HCT116 (cell line): ENCODE data around the gene PLA2R1. TPM values are rescaled to one million over a fixed set of nuclear protein-coding genes. Genes with fewer than 3 reads are reported as not detected.

Experiments
- ATAC-seq: fragments of 200-7000 bp; cut with Tn5 transposase; 2 replicates; pipeline ENCODE4 v1.9.1; 2020; ENCODE audit warnings: mild to moderate bottlenecking, moderate library complexity
- BruUV-seq: library from RNA; stranded (reverse); fragments of 400-500 nt; replicated peaks from 2 replicates; lab custom pipeline; 2021; lab: Mats Ljungman, UMichigan
- CTCF ChIA-PET: fragments of 300-600 bp; sonication (Branson Sonifier 250); formaldehyde crosslinking; loops from one replicate; lab custom pipeline; 2021; ENCODE audit warnings: antibody characterized with exemption; lab: Charles Lee
- POLR2A ChIA-PET: fragments of 300-600, 350-600 bp; sonication (Branson Sonifier 250); formaldehyde crosslinking; loops from one replicate; lab custom pipeline; 2021; ENCODE audit warnings: antibody characterized with exemption; lab: Charles Lee
- RAD21 ChIA-PET, 2 experiments: fragments of 300-600 bp; sonication (Branson Sonifier 250); formaldehyde crosslinking; loops; one replicate each; lab custom pipeline; 2023; ENCODE audit warnings: low total read pairs in 2 of 2; ENCODE audit not compliant: uncharacterized antibody in 2 of 2, unreplicated experiment in 2 of 2, low non-redundant PET in 1 of 2; lab: Charles Lee
- DNase-seq: peaks from one replicate; pipeline ENCODE4 v3.0.0-alpha.2; 2010; ENCODE audit warnings: low read depth, low spot score
- H2AFZ ChIP-seq: fragments of 200-600 bp; shearing (Covaris generic), sonication (generic); 2 replicates; pipeline ENCODE4 v1.6.1; 2017; ENCODE audit warnings: low read depth, mixed run types, mixed read lengths, antibody characterized with exemption, low read length; ENCODE audit not compliant: poor library complexity, severe bottlenecking
- H3K27ac ChIP-seq: 2 replicates; pipeline ENCODE4 v1.5.1; 2012; ENCODE audit warnings: low read depth, low read length
- H3K27me3 ChIP-seq: fragments of 200-600 bp; sonication (generic); 2 replicates; pipeline ENCODE4 v1.6.1; 2016; ENCODE audit warnings: mixed run types, low read length, mixed read lengths; ENCODE audit not compliant: insufficient read depth
- H3K36me3 ChIP-seq, 2 experiments: fragments of 200-500 bp in 1 of 2; fragments of 200-600 bp in 1 of 2; sonication (Bioruptor generic) in 1 of 2; sonication (generic) in 1 of 2; 2 replicates each; pipeline versions ENCODE4 v1.5.1 to v1.6.1; 2014 to 2016; ENCODE audit warnings: low read length in 2 of 2, inconsistent platforms in 1 of 2, mixed read lengths in 1 of 2, mixed run types in 1 of 2; ENCODE audit not compliant: insufficient read depth in 2 of 2, control insufficient read depth in 1 of 2
- H3K4me1 ChIP-seq, 2 experiments: fragments of 200-600 bp in 1 of 2; sonication (generic) in 1 of 2; 2 replicates each; pipeline versions ENCODE4 v1.5.1 to v1.6.1; 2012 to 2017; ENCODE audit warnings: low read length in 2 of 2, inconsistent platforms in 1 of 2, mild to moderate bottlenecking in 1 of 2, mixed read lengths in 1 of 2, mixed run types in 1 of 2, moderate library complexity in 1 of 2; ENCODE audit not compliant: insufficient read depth in 2 of 2, control insufficient read depth in 1 of 2
- H3K4me2 ChIP-seq: fragments of 200-600 bp; sonication (generic); 2 replicates; pipeline ENCODE4 v1.6.1; 2017; ENCODE audit warnings: mixed run types, low read length, mixed read lengths
- H3K4me3 ChIP-seq, 2 experiments: fragments of 200-600 bp in 1 of 2; sonication (generic) in 1 of 2; replicated peaks in 1 of 2; 2 replicates each; pipeline ENCODE4 v1.5.1; 2011 to 2016; ENCODE audit warnings: low read length in 2 of 2, control low read depth in 1 of 2, low read depth in 1 of 2, mild to moderate bottlenecking in 1 of 2, mixed read lengths in 1 of 2, mixed run types in 1 of 2
- H3K79me2 ChIP-seq: fragments of 200-600 bp; sonication (generic); 2 replicates; pipeline ENCODE4 v1.6.1; 2017; ENCODE audit warnings: mild to moderate bottlenecking, mixed run types, low read length, moderate library complexity, mixed read lengths; ENCODE audit not compliant: insufficient read depth
- H3K9ac ChIP-seq: fragments of 200-600 bp; sonication (generic); 2 replicates; pipeline ENCODE4 v1.6.1; 2016; ENCODE audit warnings: low read length, mixed read lengths
- H3K9me2 ChIP-seq: fragments of 200-600 bp; sonication (generic), shearing (Covaris generic); 2 replicates; pipeline ENCODE4 v1.6.1; 2017; ENCODE audit warnings: mixed run types, mild to moderate bottlenecking, moderate library complexity; ENCODE audit not compliant: insufficient read depth
- H3K9me3 ChIP-seq, 2 experiments: fragments of 200-500 bp in 1 of 2; fragments of 200-600 bp in 1 of 2; sonication (Bioruptor generic) in 1 of 2; sonication (generic) in 1 of 2; 2 replicates each; pipeline ENCODE4 v1.6.1; 2014 to 2017; ENCODE audit warnings: low read length in 2 of 2, mixed read lengths in 2 of 2, inconsistent platforms in 1 of 2, low read depth in 1 of 2, mild to moderate bottlenecking in 1 of 2, mixed run types in 1 of 2, moderate library complexity in 1 of 2; ENCODE audit not compliant: control insufficient read depth in 1 of 2, insufficient read depth in 1 of 2
- H4K20me1 ChIP-seq: fragments of 200-600 bp; sonication (generic), shearing (Covaris generic); 2 replicates; pipeline ENCODE4 v1.6.1; 2017; ENCODE audit warnings: mixed run types, mild to moderate bottlenecking, moderate library complexity; ENCODE audit not compliant: insufficient read depth
- CEBPB ChIP-seq: IDR thresholded peaks from 2 replicates; pipeline ENCODE4 v1.6.1; 2012; ENCODE audit warnings: low read depth
- ELF1 ChIP-seq: IDR thresholded peaks from 2 replicates; pipeline ENCODE4 v1.6.1; 2012; ENCODE audit warnings: low read depth, borderline replicate concordance
- EZH2phosphoT487 ChIP-seq: fragments of 200-600 bp; IDR thresholded peaks from 2 replicates; pipeline ENCODE4 v1.6.1; 2018; ENCODE audit warnings: antibody characterized with exemption, borderline replicate concordance
- JUND ChIP-seq: IDR thresholded peaks from 2 replicates; pipeline ENCODE4 v1.6.1; 2012
- MAX ChIP-seq: IDR thresholded peaks from 2 replicates; pipeline ENCODE4 v1.6.1; 2012
- RAD21 ChIP-seq: IDR thresholded peaks from 2 replicates; pipeline ENCODE4 v1.6.1; 2012; ENCODE audit warnings: low read depth, mild to moderate bottlenecking
- REST ChIP-seq: IDR thresholded peaks from 2 replicates; pipeline ENCODE4 v1.6.1; 2012; ENCODE audit warnings: low read depth
- SIN3A ChIP-seq: IDR thresholded peaks from 2 replicates; pipeline ENCODE4 v1.6.1; 2012; ENCODE audit warnings: low read depth
- TCF7L2 ChIP-seq: IDR thresholded peaks from 2 replicates; pipeline ENCODE4 v1.7.0; 2011; ENCODE audit warnings: borderline replicate concordance, inconsistent platforms; ENCODE audit not compliant: insufficient read depth, insufficient read length; ENCODE audit errors: extremely low read depth
- YY1 ChIP-seq: IDR thresholded peaks from 2 replicates; pipeline ENCODE4 v1.6.1; 2011; ENCODE audit warnings: low read length, low read depth, moderate library complexity, mild to moderate bottlenecking; ENCODE audit not compliant: insufficient replicate concordance; ENCODE audit errors: extremely low read depth
- intact Hi-C: fragments of 100-400 bp; cut with micrococcal nuclease; formaldehyde crosslinking; loops from 2 replicates; pipeline ENCODE4 v1.10.0; 2022
- total RNA-seq: library from RNA; stranded (reverse); gene quantifications from one replicate; pipeline ENCODE4 v1.2.1, GENCODE V29; 2021; ENCODE audit not compliant: unreplicated experiment

Gene PLA2R1
- total RNA-seq, 1 experiment from 2014 or later, result 0.34 TPM

- no peaks in the 10 kb centered on the region for H3K4me1 ChIP-seq
- no peaks in the 10 kb centered on the region for H3K36me3 ChIP-seq
- H4K20me1 ChIP-seq, result no peaks in the 10 kb centered on the region
- no peak overlapping the region for H3K9ac ChIP-seq
- no peaks in the 10 kb centered on the region for H3K79me2 ChIP-seq
- no peak for DNase-seq
- RAD21 ChIA-PET, result no interaction called here
- no peak overlapping the region for H3K4me2 ChIP-seq
- no peak for ATAC-seq
- TF ChIP-seq REST (no peak), RAD21 (no peak), TCF7L2 (no peak)
- BruUV-seq, result no TSS peak
- no peaks in the 10 kb centered on the region for H3K9me3 ChIP-seq
- H3K27me3 ChIP-seq, result no peaks in the 10 kb centered on the region
- H3K9me2 ChIP-seq, result no peaks in the 10 kb centered on the region
- H2AFZ ChIP-seq, result no peak overlapping the region
- CTCF ChIA-PET, result no interaction called here
- intact Hi-C loops, result no loop called here
- POLR2A ChIA-PET, result no interaction called here
- no peak overlapping the region for H3K27ac ChIP-seq
- H3K4me3 ChIP-seq, result no peak overlapping the region
These were observed 55.3 kb downstream of the PLA2R1 start for GRCh38 chr2:160007111-160007510.

- H3K9me3 ChIP-seq, result no peaks in the 10 kb centered on the region
- BruUV-seq, result no TSS peak
- H3K9me2 ChIP-seq, result no peaks in the 10 kb centered on the region
- no peak overlapping the region for H3K27ac ChIP-seq
- H2AFZ ChIP-seq, result no peak overlapping the region
- H3K9ac ChIP-seq, result no peak overlapping the region
- no peaks in the 10 kb centered on the region for H3K27me3 ChIP-seq
- H3K4me3 ChIP-seq, result no peak overlapping the region
- no peaks in the 10 kb centered on the region for H3K4me1 ChIP-seq
- no peaks in the 10 kb centered on the region for H3K79me2 ChIP-seq
- intact Hi-C loops, result no loop called here
- DNase-seq (no peak), ATAC-seq (no peak)
- H3K36me3 ChIP-seq, result no peaks in the 10 kb centered on the region
- ChIA-PET RAD21 (no interaction called here), CTCF (no interaction called here), POLR2A (no interaction called here)
- H4K20me1 ChIP-seq, result no peaks in the 10 kb centered on the region
- H3K4me2 ChIP-seq, result no peak overlapping the region
- TF ChIP-seq SIN3A (no peak), JUND (no peak), EZH2phosphoT487 (no peak), YY1 (no peak), RAD21 (no peak), REST (no peak), TCF7L2 (no peak), CEBPB (no peak), MAX (no peak), ELF1 (no peak)
These were observed 55.9 kb downstream of the PLA2R1 start for GRCh38 chr2:160006475-160006874.
